GM12878 (cell line): ENCODE data around the gene RPUSD2. TPM values are rescaled to one million over a fixed set of nuclear protein-coding genes. Genes with fewer than 3 reads are reported as not detected.
A peak's percentile ranks its signal among the peaks of the same experiment; 100 is the strongest.

Experiments
- ATF2 ChIP-seq: IDR thresholded peaks from 2 replicates; pipeline ENCODE4 v1.6.1; 2012; ENCODE audit warnings: low read length, inconsistent platforms
- CEBPB ChIP-seq, 2 experiments: fragments of 150-350 bp in 1 of 2; IDR thresholded peaks; 2 replicates each; pipeline ENCODE4 v1.6.1; 2012 to 2014; ENCODE audit warnings: low read depth in 2 of 2, low read length in 2 of 2, borderline replicate concordance in 1 of 2, inconsistent platforms in 1 of 2
- CHD4 ChIP-seq: fragments of 200-600 bp; sonication (generic); IDR thresholded peaks from 2 replicates; pipeline ENCODE4 v1.6.1; 2016; ENCODE audit warnings: mild to moderate bottlenecking
- ELK1 ChIP-seq: IDR thresholded peaks from 2 replicates; pipeline ENCODE4 v1.6.1; 2012; ENCODE audit warnings: low read depth, low read length, improper control_type of control experiment
- EP300 ChIP-seq, 2 experiments: fragments of 150-350 bp in 1 of 2; IDR thresholded peaks; 2 replicates each; pipeline ENCODE4 v1.6.1; 2011 to 2012; ENCODE audit warnings: low read depth in 2 of 2, low read length in 2 of 2, borderline replicate concordance in 1 of 2, improper control_type of control experiment in 1 of 2, inconsistent platforms in 1 of 2; ENCODE audit not compliant: control insufficient read depth in 1 of 2
- HDAC2 ChIP-seq: fragments of 200-600 bp; sonication (generic); IDR thresholded peaks from 2 replicates; pipeline ENCODE4 v1.6.1; 2017
- HDGF ChIP-seq: fragments of 450-650 bp; IDR thresholded peaks from 2 replicates; pipeline ENCODE4 v1.6.1; 2016; ENCODE audit warnings: antibody characterized with exemption
- HSF1 ChIP-seq: fragments of 150-350 bp; IDR thresholded peaks from 2 replicates; pipeline ENCODE4 v1.6.1; 2014; ENCODE audit warnings: mild to moderate bottlenecking, low read depth, low read length
- IKZF1 ChIP-seq: fragments of 450-650 bp; conservative IDR thresholded peaks from 2 replicates; pipeline ENCODE4 v1.6.1; 2017; ENCODE audit warnings: antibody characterized with exemption, mild to moderate bottlenecking
- LARP7 ChIP-seq: fragments of 450-650 bp; IDR thresholded peaks from 2 replicates; pipeline ENCODE4 v1.6.1; 2017; ENCODE audit warnings: mild to moderate bottlenecking
- MYC ChIP-seq: IDR thresholded peaks from 2 replicates; pipeline ENCODE4 v1.6.1; 2011; ENCODE audit warnings: mild to moderate bottlenecking, low read length, moderate library complexity, inconsistent platforms; ENCODE audit not compliant: insufficient read depth, insufficient replicate concordance, insufficient read length, severe bottlenecking
- POLR2AphosphoS5 ChIP-seq: IDR thresholded peaks from 2 replicates; pipeline ENCODE4 v1.6.1; 2011; ENCODE audit warnings: mild to moderate bottlenecking, low read length, inconsistent platforms
- RAD51 ChIP-seq: fragments of 450-650 bp; IDR thresholded peaks from 2 replicates; pipeline ENCODE4 v1.6.1; 2016; ENCODE audit warnings: moderate library complexity, mild to moderate bottlenecking, inconsistent platforms
- RELB ChIP-seq: fragments of 450-650 bp; IDR thresholded peaks from 2 replicates; pipeline ENCODE4 v1.6.1; 2017; ENCODE audit warnings: low read depth, mild to moderate bottlenecking, moderate library complexity
- RFX5 ChIP-seq: IDR thresholded peaks from 2 replicates; pipeline ENCODE4 v1.6.1; 2011; ENCODE audit warnings: low read depth, low read length, improper control_type of control experiment
- SMARCA5 ChIP-seq: fragments of 450-650 bp; IDR thresholded peaks from 2 replicates; pipeline ENCODE4 v1.6.1; 2017; ENCODE audit warnings: mild to moderate bottlenecking
- SUPT20H ChIP-seq: IDR thresholded peaks from 2 replicates; pipeline ENCODE4 v1.6.1; 2011; ENCODE audit warnings: low read depth, mild to moderate bottlenecking, low read length, moderate library complexity, borderline replicate concordance; ENCODE audit not compliant: control insufficient read depth
- TBL1XR1 ChIP-seq: IDR thresholded peaks from 2 replicates; pipeline ENCODE4 v1.6.1; 2012; ENCODE audit warnings: low read depth, low read length, improper control_type of control experiment
- YBX1 ChIP-seq: fragments of 450-650 bp; IDR thresholded peaks from 2 replicates; pipeline ENCODE4 v1.6.1; 2016; ENCODE audit warnings: antibody characterized with exemption
- ZNF207 ChIP-seq: fragments of 450-650 bp; IDR thresholded peaks from 2 replicates; pipeline ENCODE4 v1.6.1; 2014; ENCODE audit warnings: antibody characterized with exemption, mild to moderate bottlenecking, borderline replicate concordance
- ZNF592 ChIP-seq: fragments of 450-650 bp; IDR thresholded peaks from 2 replicates; pipeline ENCODE4 v1.6.1; 2017; ENCODE audit warnings: mild to moderate bottlenecking, moderate library complexity
- ZNF622 ChIP-seq: fragments of 450-650 bp; IDR thresholded peaks from 2 replicates; pipeline ENCODE4 v1.6.1; 2017; ENCODE audit warnings: mild to moderate bottlenecking, inconsistent platforms
- ZSCAN29 ChIP-seq: fragments of 450-650 bp; IDR thresholded peaks from 2 replicates; pipeline ENCODE4 v1.6.1; 2017; ENCODE audit warnings: mild to moderate bottlenecking, moderate library complexity
- polyA plus RNA-seq, 11 experiments: library from polyadenylated mRNA; depleted of rRNA in 4 of 11; unstranded in 6 of 11; stranded (reverse) in 5 of 11; fragments of >200 nt; fragmentation: Nextera tagmentation in 4 of 11; fragmentation: Illumina TruSeq in 1 of 11; extraction: Ambion mirVana in 4 of 11; extraction: Trizol in 1 of 11; gene quantifications; 1 replicate in 1 of 11; 2 replicates in 10 of 11; pipeline versions ENCODE4 v1.2.1 to v1.2.3, GENCODE V29; 2011 to 2016; ENCODE audit warnings: inconsistent platforms in 2 of 11, missing spikeins in 2 of 11, low read depth in 1 of 11
- total RNA-seq, 4 experiments: library from RNA; depleted of rRNA in 3 of 4; stranded (reverse); fragments of >200 nt in 3 of 4; fragmentation: Illumina TruSeq in 1 of 4; extraction: Trizol in 1 of 4; gene quantifications; 2 replicates each; pipeline versions ENCODE4 v1.2.1 to v1.2.3, GENCODE V29; 2013 to 2021

Gene RPUSD2
- total and polyA plus RNA-seq, 10 of the 15 experiments (the other 5 are each of a cell fraction or from before 2014, with no cell fraction given): 4.0 to 33.3 (median 18.5) TPM

- TF ChIP-seq HSF1 (no peak), LARP7 (peak; percentile 67), ZSCAN29 (no peak), SMARCA5 (0 out of 2 replicates have a peak, but pooled peaks have one; percentile 19), POLR2AphosphoS5 (no peak), MYC (no peak), CEBPB (IDR thresholded peaks at IDR 0.05; ENCODE audit: borderline replicate concordance in 1 of 2, low read depth in 2 of 2, low read length in 2 of 2) (no peak), TBL1XR1 (no peak), HDAC2 (no peak), RFX5 (0 out of 2 replicates have a peak, but pooled peaks have one; percentile 22), ATF2 (no peak), ZNF592 (no peak), SUPT20H (no peak), RELB (no peak), ZNF622 (no peak), ELK1 (no peak), CHD4 (no peak), RAD51 (no peak), IKZF1 (no peak; the same call in 1 of the 2 replicates), EP300 (IDR thresholded peaks at IDR 0.05; ENCODE audit: borderline replicate concordance in 1 of 2, control insufficient read depth in 1 of 2, low read depth in 2 of 2, low read length in 2 of 2) (peak; percentile 46 to 50; a peak in 2 of 4 replicates), ZNF207 (no peak), HDGF (peak; percentile 54; the same call in 1 of the 2 replicates), YBX1 (no peak)
Observed at GRCh38 chr15:40594429-40594836, 25.3 kb downstream of the RPUSD2 start (continued).
